AG20443 (cell line): ENCODE measurements around the gene TCP11X2.
"Not testable (repeated sequence)": the region's sequence is repeated elsewhere in the genome, so short reads cannot be mapped to it uniquely, and the experiment has no call there.

ENCODE experiments used
- DNase-seq: peaks from one replicate; pipeline ENCODE4 v3.0.0; 2012; ENCODE audit warnings: low spot score, mixed read lengths

The TCP11X2 gene

GRCh38 chrX:102471762-102472220 is at the start of gene TCP11X2:
TSS of gene TCP11X2 (minus strand) at chrX:102471812.
- DNase-seq = not testable (repeated sequence)

- DNase-seq = no peak
Measured at GRCh38 chrX:102517326-102517725, 45.7 kb upstream of the TCP11X2 start.

- DNase-seq = peak; percentile 81
Measured at GRCh38 chrX:102515975-102516941, 44.6 kb upstream of the TCP11X2 start, which contains the start of gene TMSB15A. TSS of gene TMSB15A (minus strand) at chrX:102516739.

GRCh38 chrX:102514536-102514935 is 42.9 kb upstream of the TCP11X2 start:
- no peak for DNase-seq

- DNase-seq = no peak
Measured at GRCh38 chrX:102498732-102499131, 27.1 kb upstream of the TCP11X2 start.

- DNase-seq = no peak
Measured at GRCh38 chrX:102491766-102492165, 20.2 kb upstream of the TCP11X2 start.

- DNase-seq = not testable (repeated sequence)
Measured at GRCh38 chrX:102478765-102479164, 7.2 kb upstream of the TCP11X2 start.

GRCh38 chrX:102470215-102470614 is 1.4 kb downstream of the TCP11X2 start:
- DNase-seq = not testable (repeated sequence)

- not testable (repeated sequence) for DNase-seq
Measured at GRCh38 chrX:102458615-102459014, 13.0 kb downstream of the TCP11X2 start.

GRCh38 chrX:102439908-102440307 is 31.7 kb downstream of the TCP11X2 start, which contains the start of gene NXF2B:
TSS of gene NXF2B (minus strand) at chrX:102440008. CDS start at chrX:102380036, 59,972 bp downstream.
- not testable (repeated sequence) for DNase-seq

GRCh38 chrX:102414493-102414892 is 57.1 kb downstream of the TCP11X2 start:
- not testable (repeated sequence) for DNase-seq
